AG04450 (cell line): Measurements from ENCODE around the gene FARS2. TPM values are rescaled to one million over a fixed set of nuclear protein-coding genes. Genes with fewer than 3 reads are reported as not detected.

Experiments used
- CTCF ChIA-PET: fragments of 300-600, 350-600 bp; formaldehyde crosslinking; extraction: SDS; loops from one replicate; lab custom pipeline; 2022; ENCODE audit warnings: antibody characterized with exemption, inconsistent platforms; lab: Charles Lee
- POLR2A ChIA-PET: fragments of 350-600 bp; formaldehyde crosslinking; extraction: SDS; loops from one replicate; lab custom pipeline; 2021; ENCODE audit warnings: antibody characterized with exemption, inconsistent platforms; lab: Yijun Ruan, JAX
- DNase-seq: peaks from one replicate; pipeline ENCODE4 v3.0.0-alpha.2; 2011; ENCODE audit warnings: low read depth, low spot score
- H3K27ac ChIP-seq: one replicate; pipeline ENCODE4 v1.5.1; 2012; ENCODE audit warnings: low read depth, low read length, control low read depth
- H3K27me3 ChIP-seq: one replicate; pipeline ENCODE4 v1.6.0; 2012; ENCODE audit warnings: low read length; ENCODE audit not compliant: control insufficient read depth, insufficient read depth
- H3K4me3 ChIP-seq: 2 replicates; pipeline ENCODE4 v1.5.1; 2011; ENCODE audit warnings: mild to moderate bottlenecking, low read depth, low read length, control low read depth
- H3K9me3 ChIP-seq: 2 replicates; pipeline ENCODE4 v1.5.1; 2012; ENCODE audit warnings: low read length; ENCODE audit not compliant: control insufficient read depth, insufficient read depth
- CTCF ChIP-seq: IDR thresholded peaks from 2 replicates; pipeline ENCODE4 v1.5.1; 2011; ENCODE audit warnings: low read depth, low read length, control low read depth, inconsistent platforms
- polyA plus RNA-seq: library from polyadenylated mRNA; depleted of rRNA; stranded (reverse); fragments of >200 nt; gene quantifications from 2 replicates; pipeline ENCODE4 v1.2.3, GENCODE V29; 2011

Gene FARS2
- polyA plus RNA-seq, 1 experiment: 14.0 TPM

GRCh38 chr6:5423251-5423650, 161.9 kb downstream of the FARS2 start:
- no peak overlapping the region for H3K4me3 ChIP-seq
- POLR2A ChIA-PET: no interaction called here

GRCh38 chr6:5424726-5425125, 163.4 kb downstream of the FARS2 start:
- no peak overlapping the region for H3K4me3 ChIP-seq
- POLR2A ChIA-PET: interaction anchor here (0.6 kb wide), 1 partner anchor 191 kb away, joined by 7 read pairs; no protein-coding TSS in a partner anchor
- H3K27ac ChIP-seq: no peak overlapping the region
- no peak for DNase-seq
- CTCF ChIA-PET: interaction anchor here (2.8 kb wide), 1 partner anchor 1122 kb away, joined by 37 read pairs; no protein-coding TSS in a partner anchor
- no peaks in the 10 kb centered on the region for H3K27me3 ChIP-seq
- no peaks in the 10 kb centered on the region for H3K9me3 ChIP-seq
- no peak for TF ChIP-seq CTCF

More at GRCh38 chr6:5423251-5423650, 161.9 kb downstream of the FARS2 start:
- CTCF ChIA-PET: interaction anchor here (0.8 to 2.8 kb wide), 14 partner anchors 10 to 1123 kb away, joined by 3 to 37 read pairs (median 4); no protein-coding TSS in a partner anchor
- no peak for TF ChIP-seq CTCF
- DNase-seq: no peak
- Histone ChIP-seq H3K27me3 (no peaks in the 10 kb centered on the region), H3K9me3 (no peaks in the 10 kb centered on the region), H3K27ac (no peak overlapping the region)

- DNase-seq: peak; percentile 42
- no peak for TF ChIP-seq CTCF
- Histone ChIP-seq H3K27ac (peak overlapping the region; percentile 52), H3K4me3 (no peak overlapping the region), H3K9me3 (no peaks in the 10 kb centered on the region), H3K27me3 (no peaks in the 10 kb centered on the region)
- ChIA-PET POLR2A (no interaction called here), CTCF (no interaction called here)
Observed at GRCh38 chr6:5425267-5425666, 164.0 kb downstream of the FARS2 start.

GRCh38 chr6:5425797-5426196, 164.5 kb downstream of the FARS2 start:
- Histone ChIP-seq H3K27ac (peak overlapping the region; percentile 52), H3K4me3 (no peak overlapping the region), H3K27me3 (no peaks in the 10 kb centered on the region), H3K9me3 (no peaks in the 10 kb centered on the region)
- no peak for DNase-seq
- CTCF ChIA-PET: no interaction called here
- POLR2A ChIA-PET: no interaction called here
- TF ChIP-seq CTCF: no peak

GRCh38 chr6:5427586-5427985, 166.3 kb downstream of the FARS2 start:
- no peak overlapping the region for H3K4me3 ChIP-seq
- DNase-seq: no peak
- no peak for TF ChIP-seq CTCF
- H3K27ac ChIP-seq: no peak overlapping the region
- H3K27me3 ChIP-seq: no peaks in the 10 kb centered on the region
- H3K9me3 ChIP-seq: no peaks in the 10 kb centered on the region
- CTCF ChIA-PET: no interaction called here
- POLR2A ChIA-PET: no interaction called here
